ENCODE measurements around the gene KDM3B. TPM values are rescaled to one million over a fixed set of nuclear protein-coding genes. Genes with fewer than 3 reads are reported as not detected.

KDM3B gene
- total and polyA plus RNA-seq, 2 donors (not counting 1 experiment from before 2014, with no cell fraction given): 23.6 to 49.4 TPM

- Histone ChIP-seq H3K79me2 (ENCODE audit: control insufficient read depth, insufficient read depth, low read length) (peaks cover 62% of the 10 kb centered on the region), H3K4me3 (replicated peaks in 1 of 4; ENCODE audit: control extremely low read depth in 1 of 4, insufficient read depth in 1 of 4, low read depth in 3 of 4, low read length in 4 of 4) (peak overlapping the region in 3 of 4 experiments; percentile 67 to 95 (median 89)), H3K4me2 (ENCODE audit: extremely low read depth, insufficient read depth, low read length) (peak overlapping the region; percentile 60), H3K27me3 (ENCODE audit: control insufficient read depth, insufficient read depth, low read length) (no peaks in the 10 kb centered on the region), H2AFZ (ENCODE audit: low read length) (no peak overlapping the region), H4K20me1 (ENCODE audit: control insufficient read depth, extremely low read depth, insufficient read depth, low read length) (no peaks in the 10 kb centered on the region), H3K27ac (ENCODE audit: insufficient read depth, low read length) (no peak overlapping the region), H3K36me3 (ENCODE audit: control insufficient read depth, insufficient read depth, low read length) (no peaks in the 10 kb centered on the region), H3K4me1 (ENCODE audit: control insufficient read depth, extremely low read depth, insufficient read depth, low read length) (no peaks in the 10 kb centered on the region), H3K9me3 (ENCODE audit: control insufficient read depth, insufficient read depth, low read depth, low read length) (peaks cover 3% of the 10 kb centered on the region), H3K9ac (ENCODE audit: insufficient read depth, low read length) (no peak overlapping the region)
- no peak for TF ChIP-seq CTCF (conservative IDR thresholded peaks at IDR 0.05 in 1 of 2, IDR thresholded peaks at IDR 0.05 in 1 of 2; ENCODE audit: low read depth in 1 of 2, low read length in 2 of 2)
- no peak for TF ChIP-seq EZH2 (IDR thresholded peaks at IDR 0.05; ENCODE audit: low read length, missing control alignments)
- DNase-seq (ENCODE audit: low read depth in 2 of 2): peak; percentile 68 to 88
Measured at GRCh38 chr5:138354926-138355378, 2.5 kb downstream of the KDM3B start.

GRCh38 chr5:138359621-138360020 is 7.1 kb downstream of the KDM3B start:
- Histone ChIP-seq H3K27me3 (ENCODE audit: control insufficient read depth, insufficient read depth, low read length) (no peaks in the 10 kb centered on the region), H3K79me2 (ENCODE audit: control insufficient read depth, insufficient read depth, low read length) (peaks cover 68% of the 10 kb centered on the region), H2AFZ (ENCODE audit: low read length) (no peak overlapping the region), H3K9me3 (ENCODE audit: control insufficient read depth, insufficient read depth, low read depth, low read length) (no peaks in the 10 kb centered on the region), H3K4me2 (ENCODE audit: extremely low read depth, insufficient read depth, low read length) (no peak overlapping the region), H3K27ac (ENCODE audit: insufficient read depth, low read length) (no peak overlapping the region), H4K20me1 (ENCODE audit: control insufficient read depth, extremely low read depth, insufficient read depth, low read length) (no peaks in the 10 kb centered on the region), H3K4me3 (replicated peaks in 1 of 4; ENCODE audit: control extremely low read depth in 1 of 4, insufficient read depth in 1 of 4, low read depth in 3 of 4, low read length in 4 of 4) (no peak overlapping the region), H3K36me3 (ENCODE audit: control insufficient read depth, insufficient read depth, low read length) (no peaks in the 10 kb centered on the region), H3K4me1 (ENCODE audit: control insufficient read depth, extremely low read depth, insufficient read depth, low read length) (no peaks in the 10 kb centered on the region), H3K9ac (ENCODE audit: insufficient read depth, low read length) (no peak overlapping the region)
- no peak for DNase-seq (ENCODE audit: low read depth in 2 of 2)
- TF ChIP-seq EZH2 (IDR thresholded peaks at IDR 0.05; ENCODE audit: low read length, missing control alignments): no peak
- TF ChIP-seq CTCF (conservative IDR thresholded peaks at IDR 0.05 in 1 of 2, IDR thresholded peaks at IDR 0.05 in 1 of 2; ENCODE audit: low read depth in 1 of 2, low read length in 2 of 2): no peak

GRCh38 chr5:138360941-138361452 is 8.5 kb downstream of the KDM3B start:
- peaks cover 58% of the 10 kb centered on the region for H3K79me2 ChIP-seq (ENCODE audit: control insufficient read depth, insufficient read depth, low read length)
- H3K27me3 ChIP-seq (ENCODE audit: control insufficient read depth, insufficient read depth, low read length): no peaks in the 10 kb centered on the region
- no peak overlapping the region for H3K9ac ChIP-seq (ENCODE audit: insufficient read depth, low read length)
- DNase-seq (ENCODE audit: low read depth in 2 of 2): no peak
- no peaks in the 10 kb centered on the region for H3K4me1 ChIP-seq (ENCODE audit: control insufficient read depth, extremely low read depth, insufficient read depth, low read length)
- TF ChIP-seq EZH2 (IDR thresholded peaks at IDR 0.05; ENCODE audit: low read length, missing control alignments) (no peak), CTCF (conservative IDR thresholded peaks at IDR 0.05 in 1 of 2, IDR thresholded peaks at IDR 0.05 in 1 of 2; ENCODE audit: low read depth in 1 of 2, low read length in 2 of 2) (no peak)
- no peaks in the 10 kb centered on the region for H3K36me3 ChIP-seq (ENCODE audit: control insufficient read depth, insufficient read depth, low read length)
- H3K4me2 ChIP-seq (ENCODE audit: extremely low read depth, insufficient read depth, low read length): no peak overlapping the region
- no peak overlapping the region for H3K4me3 ChIP-seq (replicated peaks in 1 of 4; ENCODE audit: control extremely low read depth in 1 of 4, insufficient read depth in 1 of 4, low read depth in 3 of 4, low read length in 4 of 4)
- no peak overlapping the region for H3K27ac ChIP-seq (ENCODE audit: insufficient read depth, low read length)
- H2AFZ ChIP-seq (ENCODE audit: low read length): no peak overlapping the region
- no peaks in the 10 kb centered on the region for H3K9me3 ChIP-seq (ENCODE audit: control insufficient read depth, insufficient read depth, low read depth, low read length)
- no peaks in the 10 kb centered on the region for H4K20me1 ChIP-seq (ENCODE audit: control insufficient read depth, extremely low read depth, insufficient read depth, low read length)
